ENCODE results near the gene GFRA1. TPM values are rescaled to one million over a fixed set of nuclear protein-coding genes. Genes with fewer than 3 reads are reported as not detected.
"Not testable (repeated sequence)": the region's sequence is repeated elsewhere in the genome, so short reads cannot be mapped to it uniquely, and the experiment has no call there.

The GFRA1 gene
- polyA plus RNA-seq, 3 donors, result not detected

GRCh38 chr10:116038259-116038658, 234.7 kb downstream of the GFRA1 start:
- no peaks in the 10 kb centered on the region for H3K27me3 ChIP-seq (ENCODE audit: control insufficient read depth in 2 of 2, insufficient read depth in 2 of 2, low read length in 2 of 2)
- Mint-ChIP-seq H3K27me3 (ENCODE audit: low read depth in 3 of 3) (peaks cover 0 to 2% (median 1%) of the 10 kb centered on the region in 3 donors), H3K27ac (no peak overlapping the region), H3K4me1 (no peaks in the 10 kb centered on the region), H3K9me3 (peaks cover 0 to 4% (median 0%) of the 10 kb centered on the region in 7 donors), H3K36me3 (no peaks in the 10 kb centered on the region), H3K4me3 (no peak overlapping the region)
- no peaks in the 10 kb centered on the region for H3K79me2 ChIP-seq (ENCODE audit: insufficient read depth, low read length)
- no peak overlapping the region for H3K4me3 ChIP-seq (replicated peaks in 1 of 3; ENCODE audit: low read depth in 2 of 3, low read length in 3 of 3)
- no peaks in the 10 kb centered on the region for H3K4me1 ChIP-seq (ENCODE audit: control insufficient read depth in 1 of 2, insufficient read depth in 2 of 2, low read length in 2 of 2)
- H3K36me3 ChIP-seq (replicated peaks in 1 of 2; ENCODE audit: control insufficient read depth in 1 of 2, insufficient read depth in 2 of 2, low read length in 2 of 2), result no peaks in the 10 kb centered on the region
- 0% methylated on average over 1 of the region's 3 CpGs for WGBS (ENCODE audit: insufficient coverage)
- no peak for DNase-seq
- H3K9ac ChIP-seq (ENCODE audit: insufficient read depth, low read length, poor library complexity, severe bottlenecking), result no peak overlapping the region
- H3K9me3 ChIP-seq (replicated peaks in 1 of 2; ENCODE audit: control insufficient read depth in 1 of 2, insufficient read depth in 1 of 2, low read length in 2 of 2), result no peaks in the 10 kb centered on the region
- TF ChIP-seq CTCF (IDR thresholded peaks at IDR 0.05), result no peak
- H2AFZ ChIP-seq (ENCODE audit: insufficient read depth, low read depth, low read length, poor library complexity, severe bottlenecking), result no peak overlapping the region
- H4K20me1 ChIP-seq (ENCODE audit: insufficient read depth, low read length), result no peaks in the 10 kb centered on the region
- no peak overlapping the region for H3K27ac ChIP-seq (ENCODE audit: low read depth in 1 of 2, low read length in 2 of 2)
- intact Hi-C loops (cut with micrococcal nuclease), result no loop called here
- H3K4me2 ChIP-seq (replicated peaks; ENCODE audit: extremely low read depth, low read length, poor library complexity, severe bottlenecking), result no peak overlapping the region

- H3K4me1 Mint-ChIP-seq; intact Hi-C loops (cut with micrococcal nuclease); H3K4me1 ChIP-seq (ENCODE audit: control insufficient read depth in 1 of 2, insufficient read depth in 2 of 2, low read length in 2 of 2); H3K27ac Mint-ChIP-seq; H3K27me3 Mint-ChIP-seq (ENCODE audit: low read depth in 3 of 3); H4K20me1 ChIP-seq (ENCODE audit: insufficient read depth, low read length); H3K36me3 Mint-ChIP-seq; H3K4me3 Mint-ChIP-seq; DNase-seq; H3K9me3 ChIP-seq (replicated peaks in 1 of 2; ENCODE audit: control insufficient read depth in 1 of 2, insufficient read depth in 1 of 2, low read length in 2 of 2); H3K9ac ChIP-seq (ENCODE audit: insufficient read depth, low read length, poor library complexity, severe bottlenecking); H3K79me2 ChIP-seq (ENCODE audit: insufficient read depth, low read length); H2AFZ ChIP-seq (ENCODE audit: insufficient read depth, low read depth, low read length, poor library complexity, severe bottlenecking); H3K4me2 ChIP-seq (replicated peaks; ENCODE audit: extremely low read depth, low read length, poor library complexity, severe bottlenecking); H3K27me3 ChIP-seq (ENCODE audit: control insufficient read depth in 2 of 2, insufficient read depth in 2 of 2, low read length in 2 of 2); H3K27ac ChIP-seq (ENCODE audit: low read depth in 1 of 2, low read length in 2 of 2); H3K36me3 ChIP-seq (replicated peaks in 1 of 2; ENCODE audit: control insufficient read depth in 1 of 2, insufficient read depth in 2 of 2, low read length in 2 of 2); H3K4me3 ChIP-seq (replicated peaks in 1 of 3; ENCODE audit: low read depth in 2 of 3, low read length in 3 of 3): not testable (repeated sequence)
- H3K9me3 Mint-ChIP-seq, result peaks cover 0 to 15% (median 8%) of the 10 kb centered on the region in 7 donors
Observed at GRCh38 chr10:116035406-116035805, 237.6 kb downstream of the GFRA1 start.

Measured in CD14-positive monocyte (primary cell).